Measurements from ENCODE around the gene ROPN1L. TPM values are rescaled to one million over a fixed set of nuclear protein-coding genes. Genes with fewer than 3 reads are reported as not detected.

Gene ROPN1L
- total and polyA plus RNA-seq, 2 of the 13 experiments (the other 11 are each of a cell fraction or from before 2014, with no cell fraction given) = not detected

GRCh38 chr5:10471677-10472076 lies 30.0 kb downstream of the ROPN1L start:
- Histone ChIP-seq H3K27ac (ENCODE audit: extremely low read length, insufficient read depth, low read length) (no peak overlapping the region), H3K9me3 (ENCODE audit: low read length) (no peaks in the 10 kb centered on the region), H3K9ac (ENCODE audit: insufficient read depth, low read depth, low read length) (no peak overlapping the region), H3K36me3 (replicated peaks in 1 of 2; ENCODE audit: control insufficient read depth in 1 of 2, insufficient read depth in 2 of 2, low read length in 2 of 2) (no peaks in the 10 kb centered on the region), H3K27me3 (ENCODE audit: control insufficient read depth in 1 of 2, insufficient read depth in 2 of 2, low read length in 2 of 2) (peaks cover 1 to 47% of the 10 kb centered on the region in 2 experiments; a peak in 2 of 5 replicates), H4K20me1 (ENCODE audit: insufficient read depth, low read length) (no peaks in the 10 kb centered on the region), H3K4me2 (ENCODE audit: low read depth, low read length) (no peak overlapping the region), H3K4me3 (replicated peaks in 1 of 3; ENCODE audit: insufficient read depth in 1 of 3, low read depth in 2 of 3, low read length in 3 of 3) (no peak overlapping the region), H2AFZ (ENCODE audit: low read length) (no peak overlapping the region), H3K79me2 (ENCODE audit: insufficient read depth, low read length) (no peaks in the 10 kb centered on the region), H3K4me1 (ENCODE audit: insufficient read depth, low read length) (peaks cover 9% of the 10 kb centered on the region)
- in situ Hi-C loops (cut with HindIII; ENCODE audit: extremely low pct_ligation_motif_present, low pct_unique_long_range_greater_than_20kb) (no loop called here), intact Hi-C loops (cut with micrococcal nuclease; ENCODE audit: unreplicated experiment) (no loop called here)
- ChIA-PET CTCF (ENCODE audit: low intra/inter-chr PET ratio, low total read pairs) (no interaction called here), POLR2A (no interaction called here)
- ATAC-seq (no peak), FAIRE-seq (no peak), DNase-seq (ENCODE audit: low spot score) (no peak)
- WGBS (ENCODE audit: low lambda C conversion rate) = 32% methylated on average over 6 of the region's 6 CpGs
- no peak for TF ChIP-seq ZNF501 (CRISPR knock-in tag; IDR thresholded peaks at IDR 0.05)
- no peak for TF ChIP-seq TRAFD1 (CRISPR knock-in tag; IDR thresholded peaks at IDR 0.05; ENCODE audit: borderline replicate concordance)
- no peak for TF ChIP-seq RELA (CRISPR knock-in tag; IDR thresholded peaks at IDR 0.05)
- no peak for TF ChIP-seq ZFX (CRISPR knock-in tag; IDR thresholded peaks at IDR 0.05; ENCODE audit: low read depth)
- no peak for TF ChIP-seq MNT (IDR thresholded peaks at IDR 0.05)
- TF ChIP-seq ZNF768 (CRISPR knock-in tag; IDR thresholded peaks at IDR 0.05) = no peak
- TF ChIP-seq ZBED4 (CRISPR knock-in tag; IDR thresholded peaks at IDR 0.05; ENCODE audit: borderline replicate concordance) = no peak
- no peak for TF ChIP-seq ZNF180 (CRISPR knock-in tag; IDR thresholded peaks at IDR 0.05; ENCODE audit: borderline replicate concordance, low read depth)
- no peak for TF ChIP-seq ZNF17 (CRISPR knock-in tag; IDR thresholded peaks at IDR 0.05)
- no peak for TF ChIP-seq ARNT2 (CRISPR knock-in tag; IDR thresholded peaks at IDR 0.05; ENCODE audit: low read depth)
- TF ChIP-seq NFE2L2 (IDR thresholded peaks at IDR 0.05; ENCODE audit: low read length) = no peak
- TF ChIP-seq PLRG1 (conservative IDR thresholded peaks at IDR 0.05) = no peak
- no peak for TF ChIP-seq MAF1 (CRISPR knock-in tag; IDR thresholded peaks at IDR 0.05; ENCODE audit: borderline replicate concordance)
- TF ChIP-seq ZBTB42 (CRISPR knock-in tag; IDR thresholded peaks at IDR 0.05) = no peak
- no peak for TF ChIP-seq ZNF253 (CRISPR knock-in tag; IDR thresholded peaks at IDR 0.05; ENCODE audit: borderline replicate concordance)
- no peak for TF ChIP-seq HNRNPUL1 (IDR thresholded peaks at IDR 0.05; ENCODE audit: low read depth, low read length)
- no peak for TF ChIP-seq ZNF20 (CRISPR knock-in tag; IDR thresholded peaks at IDR 0.05)
- BruUV-seq (replicated peaks) = no TSS peak
